ENCODE data around the gene RPS8.
"Not testable (repeated sequence)": the region's sequence is repeated elsewhere in the genome, so short reads cannot be mapped to it uniquely, and the experiment has no call there.

DNA sequence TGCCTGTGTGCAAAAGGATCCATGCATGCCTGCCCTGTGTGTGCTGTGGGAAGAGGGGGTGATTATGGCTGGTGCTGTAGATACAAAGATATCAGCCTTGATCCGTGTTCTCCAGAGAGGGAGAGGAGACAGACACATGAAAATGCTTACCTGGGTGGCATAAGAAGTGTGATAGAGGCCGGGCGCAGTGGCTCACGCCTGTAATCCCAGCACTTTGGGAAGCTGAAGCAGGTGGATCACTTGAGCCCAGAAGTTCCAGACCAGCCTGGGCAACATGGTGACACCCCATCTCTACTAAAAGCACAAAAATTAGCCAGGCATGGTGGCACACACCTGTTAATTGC, 35.4 kb downstream of the RPS8 start:
- TF ChIP-seq, protein P1, sequence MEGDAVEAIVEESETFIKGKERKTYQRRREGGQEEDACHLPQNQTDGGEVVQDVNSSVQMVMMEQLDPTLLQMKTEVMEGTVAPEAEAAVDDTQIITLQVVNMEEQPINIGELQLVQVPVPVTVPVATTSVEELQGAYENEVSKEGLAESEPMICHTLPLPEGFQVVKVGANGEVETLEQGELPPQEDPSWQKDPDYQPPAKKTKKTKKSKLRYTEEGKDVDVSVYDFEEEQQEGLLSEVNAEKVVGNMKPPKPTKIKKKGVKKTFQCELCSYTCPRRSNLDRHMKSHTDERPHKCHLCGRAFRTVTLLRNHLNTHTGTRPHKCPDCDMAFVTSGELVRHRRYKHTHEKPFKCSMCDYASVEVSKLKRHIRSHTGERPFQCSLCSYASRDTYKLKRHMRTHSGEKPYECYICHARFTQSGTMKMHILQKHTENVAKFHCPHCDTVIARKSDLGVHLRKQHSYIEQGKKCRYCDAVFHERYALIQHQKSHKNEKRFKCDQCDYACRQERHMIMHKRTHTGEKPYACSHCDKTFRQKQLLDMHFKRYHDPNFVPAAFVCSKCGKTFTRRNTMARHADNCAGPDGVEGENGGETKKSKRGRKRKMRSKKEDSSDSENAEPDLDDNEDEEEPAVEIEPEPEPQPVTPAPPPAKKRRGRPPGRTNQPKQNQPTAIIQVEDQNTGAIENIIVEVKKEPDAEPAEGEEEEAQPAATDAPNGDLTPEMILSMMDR (IDR thresholded peaks at IDR 0.05; ENCODE audit: control extremely low read depth in 1 of 3, insufficient read depth in 1 of 3, low read depth in 1 of 3, low read length in 3 of 3) = not testable (repeated sequence)
- not testable (repeated sequence) for TF ChIP-seq EGR1 (IDR thresholded peaks at IDR 0.05; ENCODE audit: borderline replicate concordance, low read depth, low read length); HDAC2 (IDR thresholded peaks at IDR 0.05; ENCODE audit: borderline replicate concordance in 1 of 2, low read depth in 2 of 2, low read length in 2 of 2); POLR2AphosphoS5 (IDR thresholded peaks at IDR 0.05; ENCODE audit: low read depth, low read length); POLR2A (IDR thresholded peaks at IDR 0.05; ENCODE audit: control extremely low read depth in 1 of 2, low read depth in 2 of 2, low read length in 2 of 2); RAD21 (IDR thresholded peaks at IDR 0.05 in 1 of 2, conservative IDR thresholded peaks at IDR 0.05 in 1 of 2; ENCODE audit: low read depth in 2 of 2, low read length in 2 of 2); CBX5 (IDR thresholded peaks at IDR 0.05; ENCODE audit: low read depth, low read length); CEBPB (IDR thresholded peaks at IDR 0.05; ENCODE audit: low read depth, low read length); RFX5 (IDR thresholded peaks at IDR 0.05; ENCODE audit: borderline replicate concordance, low read depth, low read length)
